ENCODE measurements around the gene KNOP1.

- TF ChIP-seq CTCF (IDR thresholded peaks at IDR 0.05; ENCODE audit: low read length) (no peak), EZH2 (IDR thresholded peaks at IDR 0.05; ENCODE audit: borderline replicate concordance, low read length) (no peak)
Measured at GRCh38 chr16:19677402-19677801, 40.6 kb downstream of the KNOP1 start.
